Bronchial epithelial cell (primary cell): Measurements from ENCODE around the gene ZNF397. TPM values are rescaled to one million over a fixed set of nuclear protein-coding genes. Genes with fewer than 3 reads are reported as not detected.
A peak's percentile ranks its signal among the peaks of the same experiment; 100 is the strongest.
"Not testable (repeated sequence)": the region's sequence is repeated elsewhere in the genome, so short reads cannot be mapped to it uniquely, and the experiment has no call there.

ENCODE experiments used
- DNase-seq: peaks from one replicate; pipeline ENCODE4 v3.0.0-alpha.2; 2010; ENCODE audit warnings: low read depth
- FAIRE-seq: peaks from 2 replicates; lab custom pipeline; 2011; peaks lifted over from hg19 to GRCh38; lab: Jason Lieb, UNC
- H3K27me3 ChIP-seq: 2 replicates; pipeline ENCODE4 v1.5.1; 2011; ENCODE audit warnings: low read length; ENCODE audit not compliant: control insufficient read depth, insufficient read depth
- H3K36me3 ChIP-seq: 2 replicates; pipeline ENCODE4 v1.5.1; 2011; ENCODE audit warnings: low read length; ENCODE audit not compliant: control insufficient read depth, insufficient read depth
- H3K4me3 ChIP-seq: 2 replicates; pipeline ENCODE4 v1.5.1; 2011; ENCODE audit warnings: mild to moderate bottlenecking, low read depth, low read length, control low read depth
- total RNA-seq: library from RNA; depleted of rRNA; stranded (reverse); fragments of >200 nt; gene quantifications from 2 replicates; pipeline ENCODE4 v1.2.1, GENCODE V29; 2014
- TF ChIP-seq, protein P1 (sequence below): IDR thresholded peaks from 2 replicates; pipeline ENCODE4 v1.5.1; 2011; ENCODE audit warnings: mild to moderate bottlenecking, moderate library complexity, low read length, control low read depth, inconsistent platforms; ENCODE audit not compliant: insufficient read depth, severe bottlenecking

Gene ZNF397
- total RNA-seq, 1 donor from 2014 or later = 15.0 TPM

DNA sequence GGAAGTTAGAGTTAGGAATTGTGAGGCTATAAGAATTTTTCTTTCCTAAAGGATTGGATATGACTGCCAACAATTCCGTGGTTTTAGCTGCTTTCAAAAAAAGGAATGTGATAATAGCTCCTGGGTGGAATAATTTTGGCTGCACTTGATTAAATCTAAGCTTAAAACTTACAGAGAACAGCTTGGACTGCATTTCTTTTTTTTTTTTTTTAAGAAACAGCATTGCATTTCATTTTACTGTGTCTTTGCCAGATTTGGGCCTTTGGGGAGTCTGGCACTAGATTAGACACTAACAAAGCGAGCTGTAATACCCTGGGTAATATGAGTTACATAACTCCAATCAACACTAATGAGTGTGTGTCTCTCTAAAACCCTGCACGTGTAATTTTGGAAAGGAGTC is 37.8 kb upstream of the ZNF397 start:
- FAIRE-seq = no peak
- no peaks in the 10 kb centered on the region for H3K27me3 ChIP-seq
- H3K4me3 ChIP-seq = no peak overlapping the region
- DNase-seq = no peak
- TF ChIP-seq, protein P1, sequence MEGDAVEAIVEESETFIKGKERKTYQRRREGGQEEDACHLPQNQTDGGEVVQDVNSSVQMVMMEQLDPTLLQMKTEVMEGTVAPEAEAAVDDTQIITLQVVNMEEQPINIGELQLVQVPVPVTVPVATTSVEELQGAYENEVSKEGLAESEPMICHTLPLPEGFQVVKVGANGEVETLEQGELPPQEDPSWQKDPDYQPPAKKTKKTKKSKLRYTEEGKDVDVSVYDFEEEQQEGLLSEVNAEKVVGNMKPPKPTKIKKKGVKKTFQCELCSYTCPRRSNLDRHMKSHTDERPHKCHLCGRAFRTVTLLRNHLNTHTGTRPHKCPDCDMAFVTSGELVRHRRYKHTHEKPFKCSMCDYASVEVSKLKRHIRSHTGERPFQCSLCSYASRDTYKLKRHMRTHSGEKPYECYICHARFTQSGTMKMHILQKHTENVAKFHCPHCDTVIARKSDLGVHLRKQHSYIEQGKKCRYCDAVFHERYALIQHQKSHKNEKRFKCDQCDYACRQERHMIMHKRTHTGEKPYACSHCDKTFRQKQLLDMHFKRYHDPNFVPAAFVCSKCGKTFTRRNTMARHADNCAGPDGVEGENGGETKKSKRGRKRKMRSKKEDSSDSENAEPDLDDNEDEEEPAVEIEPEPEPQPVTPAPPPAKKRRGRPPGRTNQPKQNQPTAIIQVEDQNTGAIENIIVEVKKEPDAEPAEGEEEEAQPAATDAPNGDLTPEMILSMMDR = no peak
- no peaks in the 10 kb centered on the region for H3K36me3 ChIP-seq

DNA sequence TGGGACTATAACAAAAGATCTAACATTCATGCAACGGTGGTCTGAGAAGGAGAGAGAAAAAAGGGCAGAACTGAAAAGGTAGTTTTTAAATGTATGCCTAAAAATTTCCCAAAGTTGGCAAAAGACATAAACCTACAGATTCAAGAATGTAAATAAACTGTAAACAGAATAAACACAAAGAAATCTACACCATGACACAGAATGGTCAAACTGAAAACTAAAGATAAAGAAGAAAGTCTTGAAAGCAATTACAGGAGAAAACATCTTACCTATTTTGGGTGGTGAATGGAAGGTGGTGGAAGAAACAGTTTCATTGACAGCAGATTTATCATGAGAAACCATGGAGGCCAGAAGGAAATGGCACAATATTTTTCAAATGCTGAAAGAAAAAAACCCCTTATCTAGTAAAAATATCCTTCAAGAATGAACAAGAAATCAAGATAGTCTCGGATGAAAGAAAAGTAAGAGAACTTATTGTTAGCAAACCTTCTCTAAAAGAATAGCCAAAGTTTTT is 35.6 kb upstream of the ZNF397 start:
- H3K4me3 ChIP-seq = no peak overlapping the region
- H3K27me3 ChIP-seq = no peaks in the 10 kb centered on the region
- H3K36me3 ChIP-seq = no peaks in the 10 kb centered on the region
- no peak for DNase-seq
- TF ChIP-seq, protein P1 = no peak
- FAIRE-seq = no peak

DNA sequence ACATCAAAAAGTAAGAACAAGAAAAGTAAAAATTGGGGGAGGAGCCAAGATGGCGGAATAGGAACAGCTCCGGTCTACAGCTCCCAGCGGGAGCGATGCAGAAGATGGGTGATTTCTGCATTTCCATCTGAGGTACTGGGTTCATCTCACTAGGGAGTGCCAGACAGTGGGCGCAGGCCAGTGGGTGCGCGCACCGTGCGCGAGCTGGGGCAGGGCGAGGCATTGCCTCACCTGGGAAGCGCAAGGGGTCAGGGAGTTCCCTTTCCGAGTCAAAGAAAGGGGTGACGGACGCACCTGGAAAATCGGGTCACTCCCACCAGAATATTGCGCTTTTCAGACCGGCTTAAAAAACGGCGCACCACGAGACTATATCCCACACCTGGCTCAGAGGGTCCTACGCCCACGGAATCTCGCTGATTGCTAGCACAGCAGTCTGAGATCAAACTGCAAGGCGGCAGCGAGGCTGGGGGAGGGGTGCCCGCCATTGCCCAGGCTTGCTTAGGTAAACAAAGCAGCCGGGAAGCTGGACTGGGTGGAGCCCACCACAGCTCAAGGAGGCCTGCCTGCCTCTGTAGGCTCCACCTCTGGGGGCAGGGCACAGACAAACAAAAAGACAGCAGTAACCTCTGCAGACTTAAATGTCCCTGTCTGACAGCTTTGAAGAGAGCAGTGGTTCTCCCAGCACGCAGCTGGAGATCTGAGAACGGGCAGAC is 34.9 kb upstream of the ZNF397 start:
- not testable (repeated sequence) for FAIRE-seq, DNase-seq, H3K27me3 ChIP-seq, H3K4me3 ChIP-seq, H3K36me3 ChIP-seq

DNA sequence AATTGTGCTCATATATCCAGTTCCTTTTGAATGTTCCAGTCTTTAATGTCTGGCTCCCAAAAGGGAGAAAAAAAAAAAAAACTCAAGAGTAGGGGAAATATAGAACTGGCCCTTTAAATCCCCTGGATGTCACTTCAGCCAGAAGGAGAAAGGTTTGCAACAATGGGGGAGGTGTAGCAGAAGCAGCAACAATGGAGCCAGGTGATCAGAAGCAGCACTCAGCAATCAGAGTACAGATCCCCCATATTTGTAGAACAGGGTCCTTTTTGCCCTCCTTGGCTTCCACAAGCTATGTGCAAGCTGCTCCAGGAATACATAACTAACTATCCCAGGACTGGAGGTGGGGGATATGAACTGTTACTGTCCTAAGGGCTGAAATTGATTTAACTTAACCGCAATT is 25.8 kb upstream of the ZNF397 start:
- Histone ChIP-seq H3K4me3 (no peak overlapping the region), H3K27me3 (no peaks in the 10 kb centered on the region), H3K36me3 (no peaks in the 10 kb centered on the region)
- DNase-seq = no peak
- TF ChIP-seq, protein P1 = no peak
- FAIRE-seq = no peak

DNA sequence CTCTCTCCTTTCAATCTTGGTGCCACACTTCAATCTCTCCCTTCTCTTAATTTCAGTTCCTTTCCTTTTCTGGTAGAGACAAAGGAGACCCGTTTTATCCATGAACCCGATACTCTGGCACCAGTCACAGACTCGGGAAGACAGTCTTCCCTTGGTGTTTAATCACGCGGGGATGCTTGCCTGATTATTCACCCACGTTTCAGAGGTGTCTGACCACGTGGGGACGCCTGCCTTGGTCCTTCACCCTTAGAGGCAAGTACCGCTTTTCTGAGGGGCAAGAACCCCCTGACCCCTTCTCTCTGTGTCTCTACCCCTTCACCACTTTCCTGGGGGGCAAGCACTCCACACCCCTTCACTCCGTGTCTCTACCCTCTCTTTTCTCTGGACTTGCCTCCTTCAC is 24.2 kb upstream of the ZNF397 start:
- not testable (repeated sequence) for H3K36me3 ChIP-seq, DNase-seq, H3K27me3 ChIP-seq, H3K4me3 ChIP-seq, FAIRE-seq

DNA sequence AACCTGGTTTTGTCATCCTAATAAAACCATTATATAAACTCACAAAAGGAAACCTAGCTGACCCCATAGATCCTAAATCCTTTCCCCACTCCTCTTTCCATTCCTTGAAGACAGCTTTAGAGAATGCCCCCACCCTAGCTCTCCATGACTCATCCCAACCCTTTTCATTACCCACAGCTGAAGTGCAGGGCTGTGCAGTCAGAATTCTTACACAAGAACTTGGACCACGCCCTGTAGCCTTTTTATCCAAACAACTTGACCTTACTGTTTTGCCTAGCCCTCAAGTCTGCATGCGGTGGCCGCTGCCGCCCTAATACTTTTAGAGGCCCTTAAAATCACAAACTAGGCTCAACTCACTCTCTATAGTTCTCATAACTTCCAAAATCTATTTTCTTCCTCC is 21.5 kb upstream of the ZNF397 start:
- peak; percentile 37 for DNase-seq
- not testable (repeated sequence) for H3K4me3 ChIP-seq, H3K27me3 ChIP-seq, FAIRE-seq, H3K36me3 ChIP-seq

DNA sequence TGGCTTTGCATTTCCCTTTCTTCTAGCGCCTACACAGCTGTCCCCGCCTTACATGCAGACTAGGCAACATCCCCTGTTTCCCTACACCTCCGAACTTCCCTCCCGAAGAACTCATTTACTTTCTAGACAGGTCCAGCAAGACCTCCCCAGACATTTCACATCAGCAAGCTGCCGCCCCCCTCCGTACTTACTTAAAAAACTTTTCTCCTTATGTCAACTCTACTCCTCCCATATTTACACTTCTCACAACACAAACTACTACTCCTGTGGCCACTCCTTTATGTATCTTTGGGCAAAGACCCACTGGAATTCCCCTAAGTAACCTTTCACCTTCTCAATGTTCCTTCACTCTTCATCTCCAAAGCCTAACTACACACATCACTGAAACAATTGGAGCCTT is 20.4 kb upstream of the ZNF397 start:
- no peak overlapping the region for H3K4me3 ChIP-seq
- no peaks in the 10 kb centered on the region for H3K27me3 ChIP-seq
- FAIRE-seq (no peak), DNase-seq (no peak)
- TF ChIP-seq, protein P1 = no peak
- no peaks in the 10 kb centered on the region for H3K36me3 ChIP-seq
